Measurements from ENCODE around the gene AP4M1. TPM values are rescaled to one million over a fixed set of nuclear protein-coding genes. Genes with fewer than 3 reads are reported as not detected.

AP4M1 gene
- total and polyA plus RNA-seq, 10 of the 15 experiments (the other 5 are each of a cell fraction or from before 2014, with no cell fraction given) = 0.77 to 16.1 (median 13.0) TPM

DNA sequence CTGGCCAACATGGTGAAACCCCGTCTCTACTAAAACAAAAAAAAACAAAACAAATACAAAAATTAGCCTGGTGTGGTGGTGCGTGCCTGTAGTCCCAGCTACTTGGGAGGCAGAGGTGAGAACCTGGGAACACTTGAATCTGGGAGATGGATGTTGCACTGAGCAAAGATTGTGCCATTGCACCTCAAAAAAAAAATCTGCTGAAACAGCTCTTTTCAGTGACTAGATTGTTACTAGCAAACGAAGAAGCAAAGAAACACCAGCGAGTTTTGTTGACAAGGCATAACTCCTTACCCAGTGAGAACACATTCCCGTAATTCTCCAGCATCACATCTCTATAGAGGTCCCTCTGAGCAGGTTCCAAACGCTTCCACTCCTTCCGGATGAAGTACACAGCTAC, 26.6 kb upstream of the AP4M1 start:
- TF ChIP-seq, protein P1, sequence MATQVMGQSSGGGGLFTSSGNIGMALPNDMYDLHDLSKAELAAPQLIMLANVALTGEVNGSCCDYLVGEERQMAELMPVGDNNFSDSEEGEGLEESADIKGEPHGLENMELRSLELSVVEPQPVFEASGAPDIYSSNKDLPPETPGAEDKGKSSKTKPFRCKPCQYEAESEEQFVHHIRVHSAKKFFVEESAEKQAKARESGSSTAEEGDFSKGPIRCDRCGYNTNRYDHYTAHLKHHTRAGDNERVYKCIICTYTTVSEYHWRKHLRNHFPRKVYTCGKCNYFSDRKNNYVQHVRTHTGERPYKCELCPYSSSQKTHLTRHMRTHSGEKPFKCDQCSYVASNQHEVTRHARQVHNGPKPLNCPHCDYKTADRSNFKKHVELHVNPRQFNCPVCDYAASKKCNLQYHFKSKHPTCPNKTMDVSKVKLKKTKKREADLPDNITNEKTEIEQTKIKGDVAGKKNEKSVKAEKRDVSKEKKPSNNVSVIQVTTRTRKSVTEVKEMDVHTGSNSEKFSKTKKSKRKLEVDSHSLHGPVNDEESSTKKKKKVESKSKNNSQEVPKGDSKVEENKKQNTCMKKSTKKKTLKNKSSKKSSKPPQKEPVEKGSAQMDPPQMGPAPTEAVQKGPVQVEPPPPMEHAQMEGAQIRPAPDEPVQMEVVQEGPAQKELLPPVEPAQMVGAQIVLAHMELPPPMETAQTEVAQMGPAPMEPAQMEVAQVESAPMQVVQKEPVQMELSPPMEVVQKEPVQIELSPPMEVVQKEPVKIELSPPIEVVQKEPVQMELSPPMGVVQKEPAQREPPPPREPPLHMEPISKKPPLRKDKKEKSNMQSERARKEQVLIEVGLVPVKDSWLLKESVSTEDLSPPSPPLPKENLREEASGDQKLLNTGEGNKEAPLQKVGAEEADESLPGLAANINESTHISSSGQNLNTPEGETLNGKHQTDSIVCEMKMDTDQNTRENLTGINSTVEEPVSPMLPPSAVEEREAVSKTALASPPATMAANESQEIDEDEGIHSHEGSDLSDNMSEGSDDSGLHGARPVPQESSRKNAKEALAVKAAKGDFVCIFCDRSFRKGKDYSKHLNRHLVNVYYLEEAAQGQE (IDR thresholded peaks at IDR 0.05; ENCODE audit: low read depth, low read length) = no peak
- TF ChIP-seq ETV6 (conservative IDR thresholded peaks at IDR 0.05 in 1 of 2, IDR thresholded peaks at IDR 0.05 in 1 of 2; ENCODE audit: borderline replicate concordance in 1 of 2, low read depth in 1 of 2) = no peak
- TF ChIP-seq NRF1 (conservative IDR thresholded peaks at IDR 0.05; ENCODE audit: low read depth, low read length) = no peak
- no peak for TF ChIP-seq ZNF24 (IDR thresholded peaks at IDR 0.05)
- no peak for TF ChIP-seq CBFB (IDR thresholded peaks at IDR 0.05; ENCODE audit: low read depth)
- no peak for TF ChIP-seq EGR1 (IDR thresholded peaks at IDR 0.05; ENCODE audit: borderline replicate concordance in 1 of 2, low read depth in 2 of 2, low read length in 2 of 2)
- TF ChIP-seq RAD21 (IDR thresholded peaks at IDR 0.05; ENCODE audit: insufficient read depth, low read depth, low read length) = no peak
- no peak for TF ChIP-seq YY1 (IDR thresholded peaks at IDR 0.05; ENCODE audit: low read depth, low read length)
- no peak for TF ChIP-seq SREBF1 (IDR thresholded peaks at IDR 0.05; ENCODE audit: low read length)
- no peak for TF ChIP-seq TCF3 (IDR thresholded peaks at IDR 0.05; ENCODE audit: borderline replicate concordance, insufficient read depth, low read depth, low read length)
- no peak for TF ChIP-seq CREB1 (IDR thresholded peaks at IDR 0.05; ENCODE audit: low read depth)
- TF ChIP-seq HCFC1 (IDR thresholded peaks at IDR 0.05; ENCODE audit: low read length) = no peak
- TF ChIP-seq POU2F2 (IDR thresholded peaks at IDR 0.05; ENCODE audit: borderline replicate concordance, low read depth, low read length) = no peak
- TF ChIP-seq, protein P2, sequence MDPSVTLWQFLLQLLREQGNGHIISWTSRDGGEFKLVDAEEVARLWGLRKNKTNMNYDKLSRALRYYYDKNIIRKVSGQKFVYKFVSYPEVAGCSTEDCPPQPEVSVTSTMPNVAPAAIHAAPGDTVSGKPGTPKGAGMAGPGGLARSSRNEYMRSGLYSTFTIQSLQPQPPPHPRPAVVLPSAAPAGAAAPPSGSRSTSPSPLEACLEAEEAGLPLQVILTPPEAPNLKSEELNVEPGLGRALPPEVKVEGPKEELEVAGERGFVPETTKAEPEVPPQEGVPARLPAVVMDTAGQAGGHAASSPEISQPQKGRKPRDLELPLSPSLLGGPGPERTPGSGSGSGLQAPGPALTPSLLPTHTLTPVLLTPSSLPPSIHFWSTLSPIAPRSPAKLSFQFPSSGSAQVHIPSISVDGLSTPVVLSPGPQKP (IDR thresholded peaks at IDR 0.05; ENCODE audit: low read depth, low read length) = no peak
- BruUV-seq (replicated peaks) = no TSS peak
- Histone ChIP-seq H3K4me2 (ENCODE audit: control insufficient read depth, insufficient read depth) (no peak overlapping the region), H2AFZ (ENCODE audit: control insufficient read depth, low read depth, low read length) (no peak overlapping the region), H3K27me3 (replicated peaks in 1 of 2; ENCODE audit: control insufficient read depth in 2 of 2, insufficient read depth in 2 of 2, low read length in 1 of 2) (no peaks in the 10 kb centered on the region), H4K20me1 (ENCODE audit: control insufficient read depth, insufficient read depth) (no peaks in the 10 kb centered on the region), H3K4me3 (no peak overlapping the region), H3K36me3 (ENCODE audit: control insufficient read depth in 2 of 2, insufficient read depth in 2 of 2, low read length in 1 of 2) (peaks cover 30 to 61% of the 10 kb centered on the region in 2 experiments), H3K27ac (ENCODE audit: control insufficient read depth, insufficient read depth) (no peak overlapping the region), H3K9me3 (replicated peaks; ENCODE audit: control insufficient read depth, insufficient read depth, low read length) (peaks cover 32% of the 10 kb centered on the region; the same call in 2 of the 3 replicates), H3K9ac (ENCODE audit: control insufficient read depth, insufficient read depth, low read length) (no peak overlapping the region), H3K4me1 (ENCODE audit: control insufficient read depth, insufficient read depth, low read length) (no peaks in the 10 kb centered on the region), H3K79me2 (ENCODE audit: control insufficient read depth, insufficient read depth, low read length) (peaks cover 20% of the 10 kb centered on the region)
- DNase-seq (ENCODE audit: low read depth, low spot score) = no peak
- no peak for FAIRE-seq
- WGBS (ENCODE audit: insufficient coverage, insufficient replicate concordance, low lambda C conversion rate, missing lambda C conversion rate) = 100% methylated on average over 7 of the region's 7 CpGs
- no peak for ATAC-seq
- intact Hi-C loops (cut with micrococcal nuclease; ENCODE audit: unreplicated experiment) = no loop called here
- CTCF ChIA-PET = interaction anchor here (1.2 to 1.3 kb wide), 3 partner anchors 11 to 81 kb away, joined by 3 to 5 read pairs (median 5); no protein-coding TSS in a partner anchor
- POLR2A ChIA-PET = no interaction called here
- SMC1A ChIA-PET (ENCODE audit: uncharacterized antibody, unreplicated experiment) = interaction anchor here (1.2 kb wide), 1 partner anchor 16 kb away, joined by 3 read pairs; no protein-coding TSS in a partner anchor
- RAD21 ChIA-PET (ENCODE audit: unreplicated experiment) = no interaction called here
- in situ Hi-C loops (cut with MboI) = no loop called here
